HepG2 (cell line): ENCODE measurements around the gene NUDT7. TPM values are rescaled to one million over a fixed set of nuclear protein-coding genes. Genes with fewer than 3 reads are reported as not detected.

ENCODE experiments used
- DPF2 ChIP-seq: sonication (generic); formaldehyde crosslinking; IDR thresholded peaks from 2 replicates; pipeline ENCODE4 v1.4.0; 2020; ENCODE audit warnings: mild to moderate bottlenecking, low read depth, missing genetic modification reagents, borderline replicate concordance
- FOSL2 ChIP-seq: sonication (generic); formaldehyde crosslinking; IDR thresholded peaks from 2 replicates; pipeline ENCODE4 v1.4.0; 2020; ENCODE audit warnings: missing genetic modification reagents
- HNF1A ChIP-seq, 2 experiments: sonication (generic) in 1 of 2; formaldehyde crosslinking in 1 of 2; IDR thresholded peaks; 2 replicates each; pipeline versions ENCODE4 v1.4.0 to v1.6.1; 2016 to 2020; ENCODE audit warnings: borderline replicate concordance in 1 of 2, low read depth in 1 of 2, mild to moderate bottlenecking in 1 of 2, missing genetic modification reagents in 1 of 2
- MBD4 ChIP-seq: IDR thresholded peaks from 2 replicates; pipeline ENCODE4 v1.6.1; 2012; ENCODE audit warnings: low read length, inconsistent platforms, borderline replicate concordance
- MXI1 ChIP-seq: IDR thresholded peaks from 3 replicates; pipeline ENCODE4 v1.6.1; 2012; ENCODE audit warnings: low read depth, low read length, inconsistent platforms, borderline replicate concordance
- NR2C2 ChIP-seq: sonication (generic); formaldehyde crosslinking; IDR thresholded peaks from 2 replicates; pipeline ENCODE4 v1.4.0; 2020; ENCODE audit warnings: missing genetic modification reagents, mild to moderate bottlenecking, moderate library complexity, borderline replicate concordance
- RELA ChIP-seq: sonication (generic); formaldehyde crosslinking; IDR thresholded peaks from 2 replicates; pipeline ENCODE4 v1.4.0; 2020; ENCODE audit warnings: missing genetic modification reagents
- ZFP36L2 ChIP-seq: sonication (generic); formaldehyde crosslinking; IDR thresholded peaks from 2 replicates; pipeline ENCODE4 v1.4.0; 2020; ENCODE audit warnings: missing genetic modification reagents
- ZNF160 ChIP-seq: sonication (generic); formaldehyde crosslinking; IDR thresholded peaks from 2 replicates; pipeline ENCODE4 v1.8.0; 2022; ENCODE audit warnings: mild to moderate bottlenecking, inconsistent platforms, missing genetic modification reagents
- ZNF546 ChIP-seq: sonication (generic); formaldehyde crosslinking; conservative IDR thresholded peaks from 2 replicates; pipeline ENCODE4 v1.8.1; 2023; ENCODE audit warnings: mild to moderate bottlenecking, missing genetic modification reagents
- polyA plus RNA-seq, 8 experiments: library from polyadenylated mRNA; depleted of rRNA in 3 of 8; stranded (reverse) in 7 of 8; unstranded in 1 of 8; fragments of >200 nt; fragmentation: Illumina TruSeq in 4 of 8; extraction: Trizol in 4 of 8; gene quantifications; 2 replicates each; pipeline versions ENCODE4 v1.2.1 to v1.2.3, GENCODE V29; 2011 to 2016; ENCODE audit warnings: low read depth in 4 of 8, missing spikeins in 1 of 8, mixed read lengths in 1 of 8; ENCODE audit not compliant: insufficient read depth in 1 of 8
- total RNA-seq, 5 experiments: library from RNA; depleted of rRNA; stranded (reverse); fragments of >200 nt; fragmentation: Illumina TruSeq; extraction: Trizol; gene quantifications; 2 replicates each; pipeline ENCODE4 v1.2.3, GENCODE V29; 2016; ENCODE audit warnings: low read depth in 1 of 5
- TF ChIP-seq, protein P1 (sequence below): sonication (generic); formaldehyde crosslinking; IDR thresholded peaks from 2 replicates; pipeline ENCODE4 v1.4.0; 2020; ENCODE audit warnings: missing genetic modification reagents, borderline replicate concordance

The NUDT7 gene
- total and polyA plus RNA-seq, 2 of the 13 experiments (the other 11 are each of a cell fraction or from before 2014, with no cell fraction given): 14.3 to 23.9 TPM

DNA sequence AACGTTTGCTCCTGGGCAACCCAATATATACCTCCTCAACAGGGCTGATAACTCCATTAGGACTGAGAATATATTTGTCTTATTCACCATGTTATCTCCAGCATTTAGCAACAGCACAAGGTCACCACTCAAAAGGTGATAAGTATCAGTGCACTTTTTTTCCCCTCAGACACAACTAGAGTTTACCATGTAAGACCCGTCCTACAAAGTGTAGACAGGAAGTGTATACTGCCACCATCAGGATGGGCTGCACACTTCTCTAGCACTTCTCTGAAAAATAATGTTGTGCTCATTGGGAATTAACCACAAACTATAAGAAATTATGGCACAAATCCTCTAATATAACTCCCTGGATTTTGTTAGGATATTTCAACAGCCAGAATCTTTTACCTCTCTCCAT, 60.4 kb downstream of the NUDT7 start (continued):
- TF ChIP-seq RELA (no peak), HNF1A (IDR thresholded peaks at IDR 0.05; ENCODE audit: low read depth) (no peak), HNF1A (CRISPR knock-in tag; IDR thresholded peaks at IDR 0.05; ENCODE audit: borderline replicate concordance) (no peak), NR2C2 (CRISPR knock-in tag) (no peak), MBD4 (no peak), MXI1 (no peak), ZNF546 (CRISPR knock-in tag) (no peak), DPF2 (no peak), ZNF160 (CRISPR knock-in tag) (no peak), ZFP36L2 (CRISPR knock-in tag) (no peak), FOSL2 (CRISPR knock-in tag) (no peak)
- TF ChIP-seq, protein P1, sequence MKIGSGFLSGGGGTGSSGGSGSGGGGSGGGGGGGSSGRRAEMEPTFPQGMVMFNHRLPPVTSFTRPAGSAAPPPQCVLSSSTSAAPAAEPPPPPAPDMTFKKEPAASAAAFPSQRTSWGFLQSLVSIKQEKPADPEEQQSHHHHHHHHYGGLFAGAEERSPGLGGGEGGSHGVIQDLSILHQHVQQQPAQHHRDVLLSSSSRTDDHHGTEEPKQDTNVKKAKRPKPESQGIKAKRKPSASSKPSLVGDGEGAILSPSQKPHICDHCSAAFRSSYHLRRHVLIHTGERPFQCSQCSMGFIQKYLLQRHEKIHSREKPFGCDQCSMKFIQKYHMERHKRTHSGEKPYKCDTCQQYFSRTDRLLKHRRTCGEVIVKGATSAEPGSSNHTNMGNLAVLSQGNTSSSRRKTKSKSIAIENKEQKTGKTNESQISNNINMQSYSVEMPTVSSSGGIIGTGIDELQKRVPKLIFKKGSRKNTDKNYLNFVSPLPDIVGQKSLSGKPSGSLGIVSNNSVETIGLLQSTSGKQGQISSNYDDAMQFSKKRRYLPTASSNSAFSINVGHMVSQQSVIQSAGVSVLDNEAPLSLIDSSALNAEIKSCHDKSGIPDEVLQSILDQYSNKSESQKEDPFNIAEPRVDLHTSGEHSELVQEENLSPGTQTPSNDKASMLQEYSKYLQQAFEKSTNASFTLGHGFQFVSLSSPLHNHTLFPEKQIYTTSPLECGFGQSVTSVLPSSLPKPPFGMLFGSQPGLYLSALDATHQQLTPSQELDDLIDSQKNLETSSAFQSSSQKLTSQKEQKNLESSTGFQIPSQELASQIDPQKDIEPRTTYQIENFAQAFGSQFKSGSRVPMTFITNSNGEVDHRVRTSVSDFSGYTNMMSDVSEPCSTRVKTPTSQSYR (CRISPR knock-in tag): no peak
